ENCODE data around the gene CNTLN. TPM values are rescaled to one million over a fixed set of nuclear protein-coding genes. Genes with fewer than 3 reads are reported as not detected.

CNTLN gene
- total and polyA plus RNA-seq, 9 of the 15 experiments (the other 6 are each of a cell fraction or from before 2014, with no cell fraction given) = 0.08 TPM; not detected in 8

DNA sequence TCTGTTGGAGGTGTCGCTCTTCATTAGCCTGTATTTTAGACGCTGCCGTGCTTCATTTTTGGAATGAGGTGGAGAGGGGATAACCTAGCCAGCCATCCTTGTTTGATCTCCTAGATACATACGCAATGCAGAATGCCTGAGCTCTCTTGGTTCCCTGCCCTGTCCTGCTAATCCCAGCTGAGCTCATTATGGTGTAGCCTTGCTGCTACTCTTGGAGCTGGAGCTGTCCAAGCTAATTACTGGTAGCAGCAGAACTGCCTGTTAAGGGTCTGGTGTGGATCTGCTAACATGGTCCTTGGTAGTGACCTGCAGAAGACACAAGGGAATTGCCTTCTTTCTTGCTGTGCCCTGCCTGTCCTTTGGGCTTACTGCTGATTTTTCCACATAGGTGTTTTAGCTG is 207.9 kb downstream of the CNTLN start:
- no peak overlapping the region for H3K27ac ChIP-seq (ENCODE audit: extremely low read depth, low read depth, low read length)
- H3K36me3 ChIP-seq (ENCODE audit: control insufficient read depth, insufficient read depth, low read length) = no peaks in the 10 kb centered on the region
- BruUV-seq (replicated peaks) = no TSS peak
- WGBS (ENCODE audit: insufficient coverage, low coverage, missing lambda C conversion rate) = 5% methylated on average over 4 of the region's 4 CpGs
- H3K9ac ChIP-seq (ENCODE audit: insufficient read depth in 1 of 2, low read depth in 2 of 2, low read length in 2 of 2) = no peak overlapping the region
- no peaks in the 10 kb centered on the region for H3K9me1 ChIP-seq (ENCODE audit: control insufficient read depth, insufficient read depth, low read length)
- no peaks in the 10 kb centered on the region for H3K9me3 ChIP-seq (replicated peaks; ENCODE audit: control insufficient read depth, insufficient read depth, low read depth, low read length)
- no peaks in the 10 kb centered on the region for H3K79me2 ChIP-seq (ENCODE audit: control insufficient read depth, insufficient read depth, low read length)
- FAIRE-seq (no peak), DNase-seq (ENCODE audit: extremely low read depth in 1 of 4, low spot score in 3 of 4) (no peak), ATAC-seq (no peak)
- H2AFZ ChIP-seq (ENCODE audit: low read depth, low read length) = no peak overlapping the region
- H3K4me1 ChIP-seq (replicated peaks in 1 of 2; ENCODE audit: control insufficient read depth in 2 of 2, insufficient read depth in 2 of 2, low read length in 2 of 2) = no peaks in the 10 kb centered on the region
- no peaks in the 10 kb centered on the region for H3K27me3 ChIP-seq (ENCODE audit: control insufficient read depth in 2 of 2, insufficient read depth in 2 of 2, low read length in 2 of 2)
- H3K4me2 ChIP-seq (ENCODE audit: insufficient read depth, low read length) = no peak overlapping the region
- intact Hi-C loops (cut with micrococcal nuclease) = no loop called here
- CTCF ChIA-PET (ENCODE audit: low intra/inter-chr PET ratio) = no interaction called here
- no peaks in the 10 kb centered on the region for H4K20me1 ChIP-seq (replicated peaks; ENCODE audit: control insufficient read depth, insufficient read depth, low read length)
- in situ Hi-C loops (cut with MboI) = no loop called here
- H3K4me3 ChIP-seq = no peak overlapping the region
- POLR2A ChIA-PET = no interaction called here
- TF ChIP-seq FOXA1 (IDR thresholded peaks at IDR 0.05; ENCODE audit: borderline replicate concordance) (no peak), MITF (IDR thresholded peaks at IDR 0.05) (no peak), ELF1 (tag; IDR thresholded peaks at IDR 0.05) (no peak)

GRCh38 chr9:17349831-17350230 is 215.0 kb downstream of the CNTLN start:
- no peaks in the 10 kb centered on the region for H4K20me1 ChIP-seq (replicated peaks; ENCODE audit: control insufficient read depth, insufficient read depth, low read length)
- no TSS peak for BruUV-seq (replicated peaks)
- no peak overlapping the region for H3K27ac ChIP-seq (ENCODE audit: extremely low read depth, low read depth, low read length)
- ChIA-PET CTCF (ENCODE audit: low intra/inter-chr PET ratio) (no interaction called here), POLR2A (no interaction called here)
- no peak overlapping the region for H3K4me2 ChIP-seq (ENCODE audit: insufficient read depth, low read length)
- H2AFZ ChIP-seq (ENCODE audit: low read depth, low read length) = no peak overlapping the region
- in situ Hi-C loops (cut with MboI) = no loop called here
- intact Hi-C loops (cut with micrococcal nuclease) = no loop called here
- H3K27me3 ChIP-seq (ENCODE audit: control insufficient read depth in 2 of 2, insufficient read depth in 2 of 2, low read length in 2 of 2) = no peaks in the 10 kb centered on the region
- H3K4me3 ChIP-seq = no peak overlapping the region
- no peak overlapping the region for H3K9ac ChIP-seq (ENCODE audit: insufficient read depth in 1 of 2, low read depth in 2 of 2, low read length in 2 of 2)
- no peaks in the 10 kb centered on the region for H3K4me1 ChIP-seq (replicated peaks in 1 of 2; ENCODE audit: control insufficient read depth in 2 of 2, insufficient read depth in 2 of 2, low read length in 2 of 2)
- no peaks in the 10 kb centered on the region for H3K79me2 ChIP-seq (ENCODE audit: control insufficient read depth, insufficient read depth, low read length)
- H3K9me1 ChIP-seq (ENCODE audit: control insufficient read depth, insufficient read depth, low read length) = no peaks in the 10 kb centered on the region
- FAIRE-seq = no peak
- no peak for ATAC-seq
- H3K9me3 ChIP-seq (replicated peaks; ENCODE audit: control insufficient read depth, insufficient read depth, low read depth, low read length) = no peaks in the 10 kb centered on the region
- no peaks in the 10 kb centered on the region for H3K36me3 ChIP-seq (ENCODE audit: control insufficient read depth, insufficient read depth, low read length)
- DNase-seq (ENCODE audit: extremely low read depth in 1 of 4, low spot score in 3 of 4) = no peak
- no peak for TF ChIP-seq MAFK (IDR thresholded peaks at IDR 0.05; ENCODE audit: low read length)
- no peak for TF ChIP-seq PYGO2 (tag; IDR thresholded peaks at IDR 0.05)
- no peak for TF ChIP-seq NFE2L1 (tag; IDR thresholded peaks at IDR 0.05; ENCODE audit: borderline replicate concordance, low read depth)
- no peak for TF ChIP-seq TRIM24 (IDR thresholded peaks at IDR 0.05)
- TF ChIP-seq PBX2 (CRISPR knock-in tag; IDR thresholded peaks at IDR 0.05; ENCODE audit: low read depth) = no peak
- TF ChIP-seq PBX2 (tag; conservative IDR thresholded peaks at IDR 0.05; ENCODE audit: low read depth) = no peak
- no peak for TF ChIP-seq NFIC (IDR thresholded peaks at IDR 0.05)
- no peak for TF ChIP-seq CC2D1A (IDR thresholded peaks at IDR 0.05)
- no peak for TF ChIP-seq ZFPM2 (CRISPR knock-in tag; IDR thresholded peaks at IDR 0.05)
- no peak for TF ChIP-seq ZKSCAN3 (CRISPR knock-in tag; IDR thresholded peaks at IDR 0.05)
- no peak for TF ChIP-seq THRAP3 (IDR thresholded peaks at IDR 0.05; ENCODE audit: borderline replicate concordance)
- TF ChIP-seq PTRF (tag; IDR thresholded peaks at IDR 0.05) = no peak
- TF ChIP-seq CBFA2T2 (conservative IDR thresholded peaks at IDR 0.05) = no peak
